NCI-H1092 treated with DMSO at 0.1 percent for 48 hours (cell line): ENCODE results near the gene ABCA13.

Experiments used
- DNase-seq: peaks from one replicate; lab custom pipeline; 2025; lab: John Stamatoyannopoulos, UW

The ABCA13 gene

DNA sequence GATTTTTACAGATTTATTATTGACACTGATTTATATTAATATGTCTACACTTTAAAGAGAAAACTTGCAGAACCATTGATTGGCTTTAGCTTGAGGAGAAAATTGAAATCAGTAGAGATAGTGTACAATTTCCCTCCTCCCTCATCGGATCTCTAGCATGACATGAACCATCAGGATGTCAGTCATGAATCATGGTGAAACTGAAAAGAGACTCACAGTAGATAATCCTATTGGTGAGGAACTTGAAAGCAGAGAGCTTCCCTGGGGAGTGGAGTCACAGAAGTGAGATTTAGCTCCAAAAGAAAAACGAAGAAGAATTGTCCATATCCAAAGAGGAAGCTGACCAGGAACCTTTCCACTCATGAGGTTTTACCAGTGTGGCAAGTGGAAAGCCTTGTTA lies 346.8 kb downstream of the ABCA13 start:
- no peak for DNase-seq

DNA sequence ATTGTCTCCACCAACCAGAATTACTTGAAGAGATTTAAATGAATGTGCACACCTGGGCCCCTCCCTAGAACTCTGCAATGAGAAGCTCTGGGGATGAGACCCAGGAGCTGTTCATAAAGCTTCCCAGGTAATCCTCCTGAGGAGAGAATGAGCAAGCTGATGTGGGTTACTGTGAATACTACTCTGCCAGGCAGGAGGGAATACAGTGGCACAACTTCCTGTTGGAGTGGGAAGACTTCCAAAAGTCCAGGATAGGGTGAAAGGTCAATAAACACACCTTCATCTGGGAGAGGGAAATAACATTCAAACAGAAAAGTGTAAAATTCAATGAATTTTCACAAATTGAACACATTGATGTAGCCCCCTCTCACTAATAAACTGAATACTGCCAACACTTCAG lies 351.4 kb downstream of the ABCA13 start:
- DNase-seq, result no peak

DNA sequence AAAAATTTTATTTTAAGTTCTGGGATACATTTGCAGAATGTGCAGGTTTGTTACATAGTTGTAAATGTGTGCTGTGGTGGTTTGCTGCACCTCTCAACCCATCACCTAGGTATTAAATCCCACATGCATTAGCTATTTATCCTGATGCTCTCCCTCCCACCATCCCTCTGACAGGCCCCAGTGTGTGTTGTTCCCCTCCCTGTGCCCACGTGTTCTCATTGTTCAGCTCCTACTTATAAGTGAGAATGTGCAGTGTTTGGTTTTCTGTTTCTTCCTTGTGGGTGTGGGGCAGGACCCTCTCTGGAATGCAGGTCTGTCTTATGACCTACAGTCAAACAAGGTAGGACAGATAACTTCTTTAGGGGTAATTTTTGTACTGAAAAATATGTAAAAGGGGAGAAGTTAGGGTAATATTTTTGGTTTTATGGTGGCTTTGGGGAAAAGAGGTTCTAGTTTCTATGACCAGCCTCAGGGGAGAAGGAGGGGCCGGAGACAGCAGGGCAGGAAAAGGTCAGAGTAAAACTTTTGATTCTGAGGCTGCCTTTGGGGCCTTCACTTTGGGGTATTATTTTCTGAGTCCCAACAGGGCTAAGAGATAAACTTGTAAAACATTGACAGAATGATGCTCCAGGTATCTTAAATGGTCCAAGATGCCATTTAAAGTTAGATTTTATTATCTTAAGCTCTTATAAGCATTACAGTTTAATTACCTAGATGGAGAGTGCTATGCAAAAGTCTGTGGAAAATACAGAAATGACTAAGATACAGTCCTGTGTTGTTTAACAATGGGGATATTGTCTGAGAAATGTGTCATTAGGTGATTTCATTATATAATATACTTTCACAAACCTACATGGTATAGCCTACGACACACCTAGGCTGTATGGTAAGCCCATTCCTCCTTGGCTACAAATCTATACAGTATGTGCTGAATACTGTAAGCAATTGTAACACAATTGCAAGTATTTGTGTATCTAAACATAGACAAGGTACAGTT lies 354.8 kb downstream of the ABCA13 start:
- DNase-seq, result no peak

DNA sequence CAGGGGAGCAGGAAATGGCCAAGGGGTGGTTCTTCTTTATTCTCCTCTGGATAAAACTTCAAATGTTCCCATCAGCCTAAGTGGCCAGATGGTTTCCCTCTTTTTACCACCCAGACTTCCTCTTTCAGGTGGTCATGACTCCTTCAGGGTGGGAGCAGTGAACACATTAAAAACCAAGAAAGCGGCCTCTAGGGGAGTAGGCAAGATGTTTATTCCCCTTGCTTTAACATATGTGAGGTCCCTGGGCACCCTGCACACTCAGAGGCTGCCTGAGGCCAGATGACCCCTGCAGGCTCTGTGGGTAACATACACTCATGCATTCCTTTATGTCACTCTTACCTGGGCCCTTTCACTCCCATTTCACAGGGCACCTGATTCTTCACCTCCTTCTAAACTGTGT lies 357.4 kb downstream of the ABCA13 start:
- DNase-seq, result no peak

DNA sequence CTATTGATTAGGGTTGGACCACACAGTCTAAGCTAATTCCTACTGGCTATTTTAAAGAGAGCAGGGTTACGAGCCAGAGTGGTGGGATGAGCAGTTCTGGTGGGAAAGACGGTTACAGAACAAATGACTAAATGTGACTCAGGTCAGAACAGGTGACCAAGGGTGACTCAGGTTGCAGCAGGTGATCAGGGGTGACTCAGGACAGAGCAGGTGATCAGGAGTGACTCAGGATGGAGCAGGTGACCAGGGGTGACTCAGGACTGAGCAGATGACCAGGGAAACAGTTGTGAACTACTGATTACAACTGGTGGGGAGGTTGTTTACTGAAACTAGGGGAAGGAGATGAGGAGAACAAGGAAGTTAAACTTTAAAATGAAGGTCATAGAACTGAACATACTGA lies 366.3 kb downstream of the ABCA13 start:
- no peak for DNase-seq

DNA sequence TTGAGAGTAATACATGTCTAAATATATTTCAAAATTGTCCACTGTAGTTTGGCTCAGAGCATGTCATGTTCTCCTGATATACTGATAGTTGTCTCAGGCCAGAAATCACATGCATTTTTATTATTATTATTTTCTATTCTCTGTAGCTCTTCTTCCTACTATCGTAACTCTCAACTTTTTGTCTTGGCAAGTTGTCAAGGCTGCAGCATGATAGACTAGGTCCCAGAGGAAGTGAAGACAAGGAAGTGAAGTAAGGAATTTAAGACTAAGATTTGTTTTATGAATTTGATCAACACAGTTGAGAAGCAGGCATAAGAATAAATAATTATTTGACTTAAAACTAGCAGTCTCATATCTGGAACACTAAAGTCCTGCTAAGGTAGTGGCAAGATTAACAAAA lies 369.5 kb downstream of the ABCA13 start:
- DNase-seq, result no peak

DNA sequence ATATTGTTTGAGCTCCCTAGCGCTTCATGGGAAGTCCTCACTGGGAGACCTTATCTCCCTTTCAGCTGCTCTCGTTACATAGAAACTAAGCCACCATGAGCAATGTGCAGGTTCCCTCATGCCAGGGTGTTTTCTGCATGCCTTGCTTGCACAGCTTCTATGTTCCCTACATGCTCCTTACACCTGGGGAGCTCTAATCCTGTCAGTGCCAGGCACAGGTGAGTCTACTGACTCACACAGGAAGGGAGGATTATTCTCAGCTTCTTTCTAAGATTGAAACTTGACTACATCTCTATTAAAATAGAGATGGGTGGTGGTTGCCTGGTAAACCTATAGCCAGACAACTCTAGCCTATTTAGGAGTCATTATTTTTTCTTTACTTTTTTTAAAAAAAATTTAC lies 377.4 kb downstream of the ABCA13 start:
- DNase-seq, result no peak

DNA sequence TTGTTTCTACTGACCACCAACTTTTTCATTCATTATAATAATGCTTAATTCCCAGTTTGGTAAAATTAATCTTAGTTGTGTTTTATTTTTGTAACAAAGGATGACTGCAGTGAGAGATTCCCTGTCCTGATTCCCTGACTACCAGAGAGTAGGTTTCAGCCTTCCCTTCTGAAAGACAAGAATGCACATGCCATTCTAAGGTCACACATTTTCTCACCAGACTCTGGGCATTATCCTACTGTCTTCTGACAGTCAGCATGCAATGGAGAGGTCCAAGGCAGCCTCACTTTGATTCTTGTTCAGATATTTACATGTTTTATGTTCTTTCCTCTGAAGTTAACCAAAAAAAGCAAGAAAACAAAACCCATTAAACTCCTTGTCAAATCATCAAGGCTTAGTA lies 380.4 kb downstream of the ABCA13 start:
- DNase-seq, result no peak

DNA sequence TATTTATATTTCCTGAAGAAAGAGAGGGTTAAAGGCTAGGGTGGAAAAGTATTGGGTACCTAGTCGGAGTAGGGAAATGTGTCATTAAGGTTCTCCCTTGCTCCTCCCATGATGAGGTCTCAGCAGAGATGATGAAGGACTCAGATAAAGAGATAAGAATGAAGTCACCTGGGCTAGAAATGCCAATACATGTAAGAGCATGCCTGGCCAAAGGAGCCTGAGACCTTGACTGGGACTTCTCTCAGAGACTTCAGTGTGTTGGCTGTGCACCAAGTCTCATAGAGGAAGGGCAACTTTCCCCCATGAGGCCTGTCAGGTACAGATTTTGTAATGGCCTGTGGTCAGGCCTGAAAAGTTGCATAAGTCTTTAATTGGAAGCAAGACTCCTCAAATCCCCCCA lies 392.1 kb downstream of the ABCA13 start:
- DNase-seq, result no peak

DNA sequence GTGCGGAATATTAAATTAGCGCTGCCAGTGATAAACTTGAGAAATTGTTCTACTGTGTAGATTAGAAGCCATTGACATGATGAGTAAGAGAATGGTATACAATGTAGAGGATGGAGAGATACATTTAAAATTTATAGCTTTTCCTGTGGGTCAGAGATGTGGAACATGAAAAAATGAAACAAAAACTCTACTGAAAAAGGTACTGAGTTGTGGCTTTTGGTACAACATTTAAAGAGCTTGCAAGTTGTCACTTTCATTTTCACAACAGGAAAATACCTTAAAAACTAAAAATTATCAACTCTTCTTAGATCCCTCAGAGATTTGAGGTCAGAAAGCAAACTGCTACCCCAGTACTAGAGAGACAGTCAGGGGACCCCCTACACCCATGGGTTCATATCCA lies 404.3 kb downstream of the ABCA13 start:
- no peak for DNase-seq

DNA sequence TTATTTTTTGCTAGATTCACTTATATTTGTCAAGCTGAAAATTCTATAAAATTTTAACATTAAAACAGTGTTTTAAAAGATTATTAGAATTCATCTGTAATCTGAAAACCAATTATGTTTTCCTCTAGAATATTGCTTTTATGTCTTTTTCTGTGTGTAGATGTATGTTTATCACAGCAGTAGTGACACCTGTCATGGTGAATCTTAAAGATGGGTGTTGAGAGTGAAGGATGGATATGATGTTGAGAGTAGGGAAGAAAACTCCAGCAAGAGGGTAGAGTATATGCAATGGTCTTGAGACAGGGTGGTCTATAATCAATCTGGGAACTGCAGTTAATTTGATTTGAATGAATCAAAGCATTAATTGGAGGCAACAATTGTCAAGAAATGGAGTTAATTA lies 416.2 kb downstream of the ABCA13 start:
- no peak for DNase-seq

DNA sequence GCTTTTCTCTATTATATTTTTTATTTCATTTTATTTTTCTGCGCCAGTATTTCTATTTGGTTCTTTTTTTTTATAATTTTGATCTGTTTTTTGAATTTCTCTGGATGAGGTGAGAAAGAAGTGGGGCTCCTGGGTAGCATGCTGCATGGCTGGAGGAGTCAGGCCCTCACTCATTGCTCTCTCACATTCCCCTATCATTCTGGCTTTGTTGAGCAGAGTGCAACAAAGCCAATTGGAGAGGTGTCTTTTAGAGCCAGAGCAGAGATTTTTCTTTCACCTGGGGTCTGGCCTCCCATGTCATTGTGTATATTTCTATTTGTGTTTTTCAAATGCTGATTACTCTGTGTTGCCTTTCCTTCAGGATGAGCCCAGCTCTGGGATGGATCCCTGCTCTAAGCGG lies 423.1 kb downstream of the ABCA13 start:
- no peak for DNase-seq

DNA sequence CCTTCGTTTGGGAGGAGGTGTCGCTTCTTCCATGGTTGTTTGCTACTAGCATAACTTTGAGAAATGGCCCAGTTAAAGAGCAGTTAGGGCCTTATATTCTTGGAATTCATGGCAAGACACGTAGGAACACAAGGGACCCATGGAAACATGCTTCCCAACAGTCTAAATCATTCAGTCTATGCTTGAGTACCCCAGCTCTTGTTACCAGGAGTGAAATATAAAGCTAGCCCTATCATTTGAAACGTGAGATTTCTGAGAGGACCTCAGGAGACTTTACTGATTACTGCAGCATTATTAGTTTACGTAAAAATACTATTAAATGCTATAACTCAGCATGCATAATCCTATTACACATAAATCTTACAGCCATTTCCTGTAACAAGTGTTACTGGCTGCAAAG lies 424.5 kb downstream of the ABCA13 start:
- DNase-seq, result no peak

DNA sequence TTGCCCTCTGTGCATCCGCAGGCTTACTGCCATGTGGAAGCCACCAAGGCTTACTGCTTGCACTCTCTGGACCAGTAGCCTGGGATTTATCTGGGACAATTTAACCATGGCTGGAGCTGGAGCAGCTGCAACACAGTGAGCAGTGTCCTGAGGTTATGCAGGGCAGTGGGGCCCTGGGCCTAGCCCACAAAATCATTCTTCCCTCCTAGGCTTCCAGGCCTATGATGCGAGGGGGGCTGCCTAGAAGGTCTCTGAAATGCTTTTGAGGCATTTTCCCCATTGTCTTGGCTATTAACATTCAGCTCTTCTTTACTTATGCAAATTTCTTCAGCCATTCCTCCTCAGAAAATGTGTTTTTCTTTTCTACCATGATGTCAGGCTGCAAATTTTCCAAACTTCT lies 439.4 kb downstream of the ABCA13 start:
- DNase-seq, result no peak

DNA sequence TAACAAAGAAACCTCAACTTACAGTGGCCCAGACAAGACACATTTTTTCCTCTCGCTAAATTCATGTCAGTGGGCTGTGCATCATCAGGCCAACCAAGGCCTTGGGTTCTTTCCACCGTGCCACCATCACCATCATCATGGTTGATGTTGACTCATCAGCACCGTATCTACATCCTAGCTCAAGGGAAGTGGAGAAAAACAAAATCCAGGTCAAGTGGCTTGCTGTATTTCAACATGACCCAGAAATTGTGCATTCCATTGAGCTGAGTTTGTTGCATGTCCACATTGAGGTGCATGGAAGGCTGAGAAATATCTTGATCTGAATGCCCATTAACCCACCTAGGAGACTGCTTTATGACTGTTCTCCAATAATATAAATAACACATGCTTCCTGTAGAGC lies 440.7 kb downstream of the ABCA13 start:
- no peak for DNase-seq

DNA sequence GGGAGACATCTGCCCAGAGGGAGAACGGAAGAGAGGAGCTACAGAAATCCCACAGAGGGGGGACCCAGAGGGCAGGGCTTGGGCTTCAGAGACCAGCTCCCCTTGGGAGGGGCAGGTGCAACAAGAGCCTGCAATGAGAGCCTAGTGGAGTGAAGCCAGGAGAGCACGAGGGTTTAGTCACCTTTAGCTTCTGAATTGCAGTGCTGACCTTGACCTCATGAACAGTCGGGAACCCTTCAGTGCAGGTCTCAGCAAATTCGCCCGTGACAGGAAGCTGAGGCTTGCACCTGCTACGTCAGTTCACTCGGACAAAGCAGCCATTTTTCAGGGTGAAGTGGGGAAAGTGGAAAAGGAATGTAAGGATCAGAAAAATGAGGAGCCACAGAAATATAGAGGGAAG lies 446.2 kb downstream of the ABCA13 start:
- no peak for DNase-seq

DNA sequence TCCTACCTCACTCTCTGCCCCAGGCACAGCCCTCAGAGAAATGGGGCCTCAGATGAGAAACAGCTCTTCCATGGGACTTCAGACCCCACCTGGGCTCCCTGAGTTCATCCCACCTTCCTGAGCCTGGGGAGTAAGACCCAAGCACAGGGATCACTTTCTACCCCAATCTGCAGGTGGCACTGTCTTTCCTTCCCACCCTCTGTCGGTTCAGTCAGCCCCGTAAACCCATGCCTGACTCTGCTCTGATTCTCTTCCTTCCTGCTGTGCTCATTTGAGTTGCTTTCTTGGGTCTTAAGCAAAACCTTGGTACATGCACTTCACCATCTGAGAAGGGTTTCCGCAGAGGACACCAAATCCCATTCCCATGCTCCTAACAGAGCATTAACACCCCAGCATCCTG lies 446.7 kb downstream of the ABCA13 start:
- DNase-seq, result no peak

DNA sequence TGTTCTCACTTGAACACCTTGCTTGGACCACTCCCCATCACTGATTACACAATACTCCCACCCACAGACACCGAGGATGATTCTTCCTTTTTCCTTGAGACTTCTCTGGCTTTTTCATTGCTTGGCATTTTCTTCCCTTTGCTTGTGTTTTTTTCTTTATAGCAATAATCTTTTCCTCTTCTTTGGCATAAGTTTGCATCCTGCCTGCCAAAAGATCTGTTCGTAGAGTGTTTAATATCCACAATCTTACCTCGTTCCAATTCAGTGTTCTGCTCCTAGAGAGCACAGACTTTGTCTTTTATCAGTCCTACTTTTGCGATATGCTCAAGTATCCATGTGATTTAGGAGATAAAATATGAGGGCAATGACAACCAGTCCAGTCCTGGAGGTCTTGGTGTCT lies 449.8 kb downstream of the ABCA13 start:
- DNase-seq, result no peak

DNA sequence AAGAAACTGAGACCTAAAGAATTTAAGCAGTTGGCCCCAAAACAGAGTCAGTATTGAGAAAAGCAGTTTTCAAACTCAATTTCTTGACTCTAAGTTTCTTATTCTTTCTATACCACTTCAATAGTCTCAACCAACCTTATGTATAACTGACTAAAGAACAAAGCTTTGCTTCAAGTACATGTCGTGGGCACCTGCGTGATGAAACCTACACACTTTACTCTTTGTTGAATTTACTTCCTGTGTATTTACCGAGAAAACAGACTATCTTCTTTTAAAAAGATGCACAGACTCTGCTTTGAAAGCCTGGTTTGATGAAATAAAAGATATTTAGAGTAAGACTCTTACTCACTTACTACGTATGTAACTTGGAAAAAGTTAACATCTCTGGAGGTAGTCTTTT lies 455.9 kb downstream of the ABCA13 start:
- no peak for DNase-seq

DNA sequence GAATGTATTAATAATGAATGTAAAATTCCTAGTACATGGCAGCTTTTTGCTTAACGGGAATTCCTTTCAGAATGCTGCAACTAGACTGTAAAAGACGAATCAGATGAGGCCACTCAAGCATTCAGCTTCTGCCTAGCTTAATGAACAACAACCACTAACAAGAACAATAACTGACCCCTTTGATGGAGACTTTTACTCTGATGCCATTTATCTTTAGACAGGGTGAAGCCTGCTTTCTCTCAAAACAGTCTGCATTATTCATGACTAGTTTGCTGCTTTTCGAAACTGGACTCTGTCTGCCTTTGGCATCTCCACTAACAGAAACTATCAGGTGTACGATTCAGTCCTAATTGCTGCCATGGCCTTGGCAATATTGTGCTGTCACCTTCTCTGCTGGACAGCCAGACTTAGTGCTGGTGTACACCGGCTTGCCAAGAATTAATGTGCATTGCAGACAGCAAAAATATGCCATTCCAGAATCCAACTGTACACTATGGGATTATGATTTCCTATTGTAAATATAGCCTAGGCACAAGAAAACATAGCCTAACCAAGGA lies 457.6 kb downstream of the ABCA13 start:
- no peak for DNase-seq

DNA sequence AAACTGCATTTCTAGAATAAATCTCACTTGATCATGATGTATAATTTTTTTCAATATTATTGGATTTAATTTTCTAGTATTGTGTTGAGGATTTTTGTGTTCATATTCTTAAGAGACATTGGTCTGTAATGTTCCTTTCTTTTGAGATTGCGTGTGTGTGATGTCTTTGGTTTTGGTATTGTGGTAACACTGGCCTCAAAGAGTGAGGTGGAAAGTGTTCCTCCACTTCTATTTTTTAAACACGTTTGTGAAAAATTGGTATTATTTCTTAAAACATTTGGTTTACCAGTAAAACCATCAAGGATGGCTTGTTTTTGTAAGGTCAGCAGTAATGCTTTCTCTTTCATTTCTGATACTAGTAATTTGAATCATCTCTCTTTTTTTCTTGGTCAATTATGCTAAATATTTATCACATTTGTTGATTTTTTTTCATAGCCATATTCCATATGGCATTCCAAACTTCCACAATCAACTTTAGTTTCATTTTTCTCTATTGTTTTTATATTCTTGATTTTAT lies 462.9 kb downstream of the ABCA13 start:
- no peak for DNase-seq

DNA sequence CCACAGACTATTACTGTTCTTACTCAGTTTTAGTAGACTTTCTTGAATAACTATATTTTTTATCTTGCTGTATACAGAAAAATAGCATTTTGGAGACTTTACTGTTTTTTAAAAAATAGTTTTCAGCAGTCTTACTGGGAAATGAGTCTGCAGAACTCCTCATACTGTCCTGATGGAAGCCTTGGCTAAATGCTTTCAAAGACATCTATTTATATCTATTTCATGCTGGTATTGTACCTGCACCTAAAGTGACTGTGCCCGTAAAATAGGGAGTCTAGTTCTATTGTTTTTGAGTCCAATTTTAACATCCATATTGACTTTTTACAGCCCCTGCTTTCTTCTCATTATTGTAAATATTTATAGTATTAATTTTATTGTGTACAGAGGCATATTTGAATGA lies 464.5 kb downstream of the ABCA13 start:
- DNase-seq, result peak; percentile 27

DNA sequence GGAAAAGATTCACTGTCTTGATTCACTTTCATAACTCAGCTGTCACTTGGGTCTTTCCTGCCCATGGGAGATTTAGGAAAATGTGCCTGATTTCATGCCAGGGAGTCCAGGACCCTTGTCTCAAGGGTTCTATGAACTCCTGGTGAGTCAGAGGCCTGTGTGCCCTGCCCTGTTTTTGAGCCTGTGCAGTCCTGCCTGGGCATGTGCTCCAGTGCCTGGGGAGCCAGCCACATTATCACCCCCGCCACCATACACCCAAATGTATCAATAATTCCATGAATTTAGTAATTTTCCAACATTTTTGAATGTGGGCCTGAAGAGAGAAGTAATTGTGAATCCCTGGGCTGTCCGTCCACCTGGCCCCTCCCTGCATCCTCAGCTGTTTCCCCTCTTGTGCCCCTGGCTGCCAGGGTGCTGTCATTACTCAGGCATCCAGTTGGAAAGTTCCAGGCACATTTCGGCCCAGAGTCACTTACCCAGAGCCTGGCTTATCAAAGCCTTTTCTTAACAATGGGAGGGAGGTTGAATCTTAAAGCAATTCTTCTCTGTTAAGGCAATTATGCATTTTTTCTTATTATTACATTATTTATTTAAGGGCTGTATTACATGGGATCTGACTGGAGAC lies 465.2 kb downstream of the ABCA13 start:
- DNase-seq, result peak; percentile 75
